Measurements from ENCODE around the gene DCUN1D3.
A peak's percentile ranks its signal among the peaks of the same experiment; 100 is the strongest.
"Not testable (repeated sequence)": the region's sequence is repeated elsewhere in the genome, so short reads cannot be mapped to it uniquely, and the experiment has no call there.

DCUN1D3 gene

GRCh38 chr16:20860995-20861394 is 39.2 kb downstream of the DCUN1D3 start:
- DNase-seq = not testable (repeated sequence)

- no peak for DNase-seq
Observed at GRCh38 chr16:20860361-20860760, 39.8 kb downstream of the DCUN1D3 start.

- DNase-seq = no peak
Observed at GRCh38 chr16:20859699-20860098, 40.5 kb downstream of the DCUN1D3 start.

GRCh38 chr16:20859229-20859628 is 40.9 kb downstream of the DCUN1D3 start:
- DNase-seq = no peak

GRCh38 chr16:20857281-20857680 is 42.9 kb downstream of the DCUN1D3 start:
- DNase-seq = no peak

GRCh38 chr16:20854963-20855362 is 45.2 kb downstream of the DCUN1D3 start:
- DNase-seq = no peak

- DNase-seq = no peak
Observed at GRCh38 chr16:20853981-20854620, 46.1 kb downstream of the DCUN1D3 start.

- no peak for DNase-seq
Observed at GRCh38 chr16:20853143-20853542, 47.0 kb downstream of the DCUN1D3 start.

DNA sequence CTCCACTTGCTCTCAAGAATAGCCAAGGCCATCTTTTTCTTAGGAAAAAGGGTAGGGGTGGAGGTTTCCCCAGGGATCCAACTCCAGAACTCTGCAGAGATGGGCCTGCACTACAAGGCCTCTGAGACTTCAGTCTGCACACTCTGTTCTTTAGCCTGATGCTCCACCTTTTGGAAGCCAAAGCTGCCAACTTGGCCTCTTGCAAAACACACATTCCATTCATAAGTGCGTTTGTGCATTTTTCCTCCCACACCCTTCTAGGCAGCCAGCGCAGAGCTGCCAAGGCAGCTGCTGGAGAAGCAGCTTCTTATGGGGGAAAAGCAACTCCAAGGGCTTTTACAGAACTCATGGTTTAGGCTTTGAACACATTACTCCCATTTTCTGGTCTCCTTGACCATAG is 48.6 kb downstream of the DCUN1D3 start:
- no peak for DNase-seq

- no peak for DNase-seq
Observed at GRCh38 chr16:20850981-20851380, 49.2 kb downstream of the DCUN1D3 start.

- peak; percentile 71 for DNase-seq
Observed at GRCh38 chr16:20849589-20850390, 50.4 kb downstream of the DCUN1D3 start.

GRCh38 chr16:20847550-20847949 is 52.6 kb downstream of the DCUN1D3 start:
- DNase-seq = no peak

DNA sequence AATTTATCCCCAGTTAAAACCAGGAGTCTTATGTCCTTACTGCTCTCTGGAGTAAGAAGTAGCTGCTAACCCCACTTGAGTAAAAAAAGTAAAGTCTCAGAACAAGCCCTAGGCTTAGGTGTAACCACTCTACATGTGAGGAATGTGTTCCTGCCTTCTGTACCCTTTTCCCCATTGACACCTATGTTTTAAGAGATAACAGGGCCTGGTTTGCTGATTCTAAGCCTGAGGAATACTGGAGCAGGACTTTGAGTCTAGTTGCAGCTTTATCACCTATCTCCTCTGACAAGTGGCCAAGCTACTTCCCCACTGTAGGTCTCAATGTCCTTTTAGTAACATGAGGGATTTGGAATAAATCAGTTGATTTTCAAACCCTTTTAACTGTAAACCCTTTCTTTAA is 53.6 kb downstream of the DCUN1D3 start:
- no peak for DNase-seq

DNA sequence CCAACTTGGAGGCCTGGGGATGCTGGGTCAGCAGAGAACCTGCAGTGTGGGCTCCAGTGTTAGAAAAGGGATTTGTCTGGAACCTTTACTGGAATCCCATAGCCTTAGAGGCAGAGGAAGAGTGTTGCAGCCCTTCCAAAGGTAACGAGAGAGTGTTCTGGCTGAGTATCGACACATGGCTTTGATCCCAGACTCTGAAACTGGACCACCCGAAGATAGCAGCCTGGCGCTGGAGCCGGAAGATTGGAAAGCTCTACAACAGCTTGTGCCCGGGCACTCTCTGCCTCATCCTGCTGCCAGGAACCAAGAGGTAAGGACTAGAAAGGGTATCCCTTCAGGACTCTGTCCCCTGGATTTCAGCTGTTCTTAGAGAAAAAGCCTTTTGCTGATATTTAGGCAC is 54.1 kb downstream of the DCUN1D3 start:
- no peak for DNase-seq

GRCh38 chr16:20844588-20844987 is 55.6 kb downstream of the DCUN1D3 start:
- DNase-seq = no peak

- no peak for DNase-seq
Observed at GRCh38 chr16:20844054-20844453, 56.1 kb downstream of the DCUN1D3 start.

- no peak for DNase-seq
Observed at GRCh38 chr16:20839504-20839903, 60.7 kb downstream of the DCUN1D3 start.

- DNase-seq = no peak
Observed at GRCh38 chr16:20838240-20838639, 61.9 kb downstream of the DCUN1D3 start.

GRCh38 chr16:20833086-20833485 is 67.1 kb downstream of the DCUN1D3 start:
- no peak for DNase-seq

DNA sequence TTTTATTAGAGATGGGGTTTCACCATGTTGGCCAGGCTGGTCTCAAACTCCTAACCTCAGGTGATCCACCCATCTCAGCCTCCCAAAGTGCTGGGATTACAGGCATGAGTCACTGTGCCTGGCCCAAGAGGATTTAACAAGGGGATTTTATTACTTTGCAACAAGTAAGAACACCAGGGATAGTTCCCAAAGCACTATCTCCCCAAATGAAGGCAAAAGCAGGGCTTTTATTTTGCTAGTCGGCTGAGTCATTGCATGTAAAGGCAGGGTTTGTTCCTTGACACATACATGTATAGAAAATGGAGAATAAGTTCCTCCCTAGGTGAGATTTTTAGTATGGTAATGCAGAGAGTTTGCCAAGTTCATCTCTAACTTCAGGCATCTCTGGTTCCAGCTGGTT is 69.8 kb downstream of the DCUN1D3 start:
- DNase-seq = no peak

GRCh38 chr16:20829536-20829935 is 70.6 kb downstream of the DCUN1D3 start:
- DNase-seq = no peak

- DNase-seq = no peak
Observed at GRCh38 chr16:20826039-20826566, 74.1 kb downstream of the DCUN1D3 start.

DNA sequence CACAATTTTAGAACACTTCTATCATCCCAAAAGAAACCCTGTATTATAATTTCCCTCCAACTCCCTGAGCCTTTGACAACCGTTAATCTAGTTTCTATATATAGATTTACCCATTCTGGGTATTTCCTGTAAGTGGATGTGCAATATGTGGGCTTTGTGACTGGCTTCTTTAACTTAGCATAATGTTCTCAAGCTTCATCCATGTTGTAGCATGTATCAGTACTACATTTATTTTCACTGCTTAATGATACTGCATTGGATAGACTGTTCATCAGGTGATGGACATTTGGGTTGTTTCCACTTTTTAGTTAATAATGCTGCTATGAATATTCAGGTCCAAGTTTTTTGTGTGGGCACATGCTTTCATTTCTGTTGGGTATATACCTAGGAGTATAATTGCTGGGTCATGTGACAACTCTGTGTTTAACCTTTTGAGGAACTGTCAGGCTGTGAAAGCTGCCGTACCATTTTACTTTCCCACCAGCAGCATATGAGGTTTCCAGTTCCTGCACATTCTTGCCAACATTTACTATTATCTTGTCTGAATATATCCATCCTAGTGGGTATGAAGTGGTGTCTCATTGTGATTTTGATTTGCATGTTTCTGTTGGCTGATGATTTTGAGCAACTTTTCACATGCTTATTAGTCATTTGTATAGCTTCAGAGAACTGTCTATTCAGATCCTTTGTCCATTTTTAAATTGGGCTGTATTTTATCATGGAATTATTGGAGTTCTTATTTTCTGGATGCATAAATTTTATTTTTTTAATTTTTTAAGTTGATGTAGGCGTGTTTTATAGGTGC is 77.4 kb downstream of the DCUN1D3 start:
- no peak for DNase-seq
